Measurements from ENCODE around the gene SSBP3.

- TF ChIP-seq CTCF (IDR thresholded peaks at IDR 0.05; ENCODE audit: insufficient read depth, low read length): no peak
- no peak for TF ChIP-seq POLR2AphosphoS5 (IDR thresholded peaks at IDR 0.05; ENCODE audit: low read depth)
- TF ChIP-seq REST (IDR thresholded peaks at IDR 0.05; ENCODE audit: insufficient replicate concordance, low read depth): no peak
- TF ChIP-seq SPI1 (IDR thresholded peaks at IDR 0.05; ENCODE audit: borderline replicate concordance, low read depth): no peak
- TF ChIP-seq GABPA (IDR thresholded peaks at IDR 0.05; ENCODE audit: low read depth): no peak
These were observed 122.4 kb downstream of the SSBP3 start for GRCh38 chr1:54283635-54284385.

All from HL-60 (cell line).